GM21576 (cell line): Measurements from ENCODE around the gene CRIP3.

ENCODE experiments used
- ATAC-seq: cut with Tn5 transposase; IDR thresholded peaks from one replicate; pipeline ENCODE4 v1.9.1; 2021; ENCODE audit warnings: mild to moderate bottlenecking, moderate library complexity; ENCODE audit not compliant: unreplicated experiment

Gene CRIP3

GRCh38 chr6:43274916-43275597 is 33.6 kb downstream of the CRIP3 start:
- no peak for ATAC-seq

- no peak for ATAC-seq
These were observed 34.3 kb downstream of the CRIP3 start for GRCh38 chr6:43274127-43274915.

GRCh38 chr6:43273707-43274106 is 34.9 kb downstream of the CRIP3 start:
- ATAC-seq, result no peak

- no peak for ATAC-seq
These were observed 36.7 kb downstream of the CRIP3 start for GRCh38 chr6:43271944-43272343.

- no peak for ATAC-seq
These were observed 37.4 kb downstream of the CRIP3 start for GRCh38 chr6:43271103-43271815.

- ATAC-seq, result no peak
These were observed 39.2 kb downstream of the CRIP3 start for GRCh38 chr6:43269273-43270007.

- ATAC-seq, result no peak
These were observed 39.8 kb downstream of the CRIP3 start for GRCh38 chr6:43268782-43269272.

- no peak for ATAC-seq
These were observed 40.3 kb downstream of the CRIP3 start for GRCh38 chr6:43268355-43268700.

- ATAC-seq, result no peak
These were observed 40.8 kb downstream of the CRIP3 start for GRCh38 chr6:43267619-43268354.

GRCh38 chr6:43265564-43265963 is 43.1 kb downstream of the CRIP3 start:
- ATAC-seq, result no peak

GRCh38 chr6:43264599-43265145 is 44.0 kb downstream of the CRIP3 start:
- no peak for ATAC-seq

- ATAC-seq, result peak; percentile 75
These were observed 45.1 kb downstream of the CRIP3 start for GRCh38 chr6:43263314-43264178.

- ATAC-seq, result no peak
These were observed 45.8 kb downstream of the CRIP3 start for GRCh38 chr6:43262780-43263313.

GRCh38 chr6:43262000-43262779 is 46.4 kb downstream of the CRIP3 start:
- no peak for ATAC-seq

- no peak for ATAC-seq
These were observed 47.4 kb downstream of the CRIP3 start for GRCh38 chr6:43261198-43261597.

- no peak for ATAC-seq
These were observed 47.8 kb downstream of the CRIP3 start for GRCh38 chr6:43260791-43261190.

GRCh38 chr6:43258807-43259686 is 49.6 kb downstream of the CRIP3 start:
- ATAC-seq, result no peak
